H7 (cell line): ENCODE results near the gene TULP4. TPM values are rescaled to one million over a fixed set of nuclear protein-coding genes. Genes with fewer than 3 reads are reported as not detected.
"Not testable (repeated sequence)": the region's sequence is repeated elsewhere in the genome, so short reads cannot be mapped to it uniquely, and the experiment has no call there.

Experiments used
- DNase-seq: peaks from one replicate; pipeline ENCODE4 v3.0.0; 2012
- H3K27me3 ChIP-seq: 2 replicates; pipeline ENCODE4 v1.6.0; 2011; ENCODE audit warnings: mild to moderate bottlenecking, low read length; ENCODE audit not compliant: control insufficient read depth, insufficient read depth
- H3K36me3 ChIP-seq: replicated peaks from 2 replicates; pipeline ENCODE4 v1.5.1; 2011; ENCODE audit warnings: low read length; ENCODE audit not compliant: control insufficient read depth, insufficient read depth
- H3K4me3 ChIP-seq: 2 replicates; pipeline ENCODE4 v1.5.1; 2011; ENCODE audit warnings: low read depth, mild to moderate bottlenecking, control low read depth, low read length, moderate library complexity; ENCODE audit not compliant: insufficient read depth
- total RNA-seq: library from RNA; depleted of rRNA; stranded (reverse); fragments of >200 nt; shearing (Covaris generic); gene quantifications from 2 replicates; pipeline ENCODE4 v1.2.3, GENCODE V29; 2014

TULP4 gene
- total RNA-seq, 1 experiment from 2014 or later, result 31.4 TPM

DNA sequence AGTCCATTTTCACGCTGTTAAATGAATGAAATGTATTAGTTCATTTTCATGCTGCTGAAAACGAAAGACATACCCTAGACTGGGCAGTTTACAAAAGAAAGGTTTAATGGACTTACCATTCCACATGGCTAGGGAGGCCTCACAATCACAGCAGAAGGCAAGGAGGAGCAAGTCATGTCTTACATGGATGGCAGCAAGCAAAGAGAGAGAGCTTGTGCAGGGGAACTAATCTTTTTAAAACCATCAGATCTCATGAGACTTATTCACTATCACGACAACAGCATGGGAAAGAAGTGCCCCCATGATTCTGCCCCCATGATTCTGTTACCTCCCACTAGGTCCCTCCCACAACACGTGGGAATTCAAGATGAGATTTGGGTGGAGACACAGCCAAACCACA, 79.7 kb downstream of the TULP4 start:
- not testable (repeated sequence) for H3K4me3 ChIP-seq, H3K36me3 ChIP-seq, H3K27me3 ChIP-seq, DNase-seq

GRCh38 chr6:158396136-158396535, 83.9 kb downstream of the TULP4 start:
- DNase-seq, result no peak
- H3K4me3 ChIP-seq, result no peak overlapping the region
- no peaks in the 10 kb centered on the region for H3K36me3 ChIP-seq
- H3K27me3 ChIP-seq, result no peaks in the 10 kb centered on the region

DNA sequence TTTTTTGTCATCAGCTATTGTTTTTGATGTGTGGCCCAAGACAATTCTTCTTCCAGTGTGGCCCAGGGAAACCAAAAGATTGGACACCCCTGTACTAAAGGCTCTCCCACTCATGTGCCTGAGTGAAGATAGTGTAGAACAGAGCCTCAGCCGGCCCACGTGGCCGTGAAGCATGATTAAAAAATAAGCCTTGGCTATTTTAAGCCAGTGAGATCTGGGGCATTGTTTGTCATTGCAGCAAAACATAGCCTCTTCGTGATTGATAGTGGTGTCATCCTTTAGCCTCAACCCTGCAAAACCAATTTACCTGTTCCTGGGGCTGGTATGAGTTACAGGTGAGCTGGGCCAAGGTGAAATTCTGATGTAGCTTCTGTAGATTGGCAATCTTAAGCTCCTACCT, 85.3 kb downstream of the TULP4 start:
- DNase-seq, result no peak
- Histone ChIP-seq H3K27me3 (no peaks in the 10 kb centered on the region), H3K36me3 (no peaks in the 10 kb centered on the region), H3K4me3 (no peak overlapping the region)

DNA sequence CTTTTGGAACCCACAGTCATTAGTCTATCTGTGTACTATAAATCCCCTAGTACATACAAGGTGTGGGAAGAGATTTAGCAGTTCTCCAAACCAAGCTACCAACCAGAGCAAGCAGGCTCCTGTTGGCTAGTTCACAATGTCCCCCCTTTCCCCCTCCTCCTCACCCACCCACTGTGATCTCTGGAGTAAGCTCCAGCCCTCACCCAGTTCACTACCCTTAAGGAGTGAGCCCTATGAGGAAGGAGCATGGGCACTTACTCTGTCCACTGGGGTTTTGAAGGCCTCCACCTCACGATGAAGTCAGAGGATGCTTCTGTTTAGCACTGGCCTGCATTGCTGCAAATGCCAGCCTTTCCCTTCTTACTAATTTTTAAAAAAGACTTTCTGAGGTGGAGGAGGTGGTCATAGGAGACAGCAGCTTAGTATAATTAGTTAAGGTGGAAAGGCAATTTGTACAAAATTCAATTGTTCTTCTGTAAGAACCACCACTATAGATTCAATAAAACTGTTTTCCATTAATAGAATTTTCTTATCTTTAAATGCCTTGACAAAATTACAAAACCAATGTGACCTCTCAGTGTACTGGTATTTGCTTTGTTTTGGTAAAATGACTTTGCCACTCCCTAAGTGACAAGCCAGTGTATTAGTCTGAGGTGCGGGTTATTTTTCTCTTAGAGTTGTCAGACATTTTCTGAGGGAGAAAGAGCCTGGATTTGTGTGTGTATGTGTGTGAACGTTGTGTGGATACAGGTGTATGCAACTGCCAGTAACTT, 86.2 kb downstream of the TULP4 start:
- H3K36me3 ChIP-seq, result no peaks in the 10 kb centered on the region

DNA sequence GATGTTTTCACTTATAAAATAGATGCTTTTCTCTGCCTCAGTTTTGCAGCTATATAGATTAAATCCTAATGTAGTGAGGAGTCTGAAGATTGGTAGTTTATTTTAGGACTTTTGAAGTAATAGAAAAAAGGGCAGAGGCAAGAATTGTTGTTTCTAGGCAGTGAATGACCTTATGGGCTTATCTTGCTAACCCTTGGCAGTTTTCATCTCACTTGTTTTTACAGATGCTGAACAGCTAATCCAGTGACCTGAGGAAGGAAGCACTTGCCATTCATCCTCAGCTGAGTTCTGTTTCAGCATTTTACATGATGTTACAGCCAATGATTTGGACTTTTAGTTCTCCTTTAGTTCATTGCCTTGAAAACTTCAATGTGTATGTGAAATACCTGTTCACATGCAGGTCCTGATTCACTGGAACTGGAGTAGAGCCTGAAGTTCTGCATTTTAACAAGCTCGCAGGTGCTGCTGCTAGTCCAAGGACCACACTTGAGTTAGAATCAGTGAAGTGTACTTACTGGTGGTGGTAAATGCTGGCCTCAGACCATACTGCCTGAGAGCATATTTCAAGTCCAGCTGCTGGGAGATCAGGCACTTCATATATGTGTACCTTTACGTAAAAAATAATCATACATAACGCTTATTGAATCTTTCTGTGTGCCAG, 86.9 kb downstream of the TULP4 start:
- Histone ChIP-seq H3K36me3 (no peaks in the 10 kb centered on the region), H3K4me3 (no peak overlapping the region), H3K27me3 (no peaks in the 10 kb centered on the region)
- DNase-seq, result no peak

More for the DNA sequence above, 86.2 kb downstream of the TULP4 start:
- DNase-seq, result peak; percentile 41
- no peak overlapping the region for H3K4me3 ChIP-seq
- H3K27me3 ChIP-seq, result no peaks in the 10 kb centered on the region

DNA sequence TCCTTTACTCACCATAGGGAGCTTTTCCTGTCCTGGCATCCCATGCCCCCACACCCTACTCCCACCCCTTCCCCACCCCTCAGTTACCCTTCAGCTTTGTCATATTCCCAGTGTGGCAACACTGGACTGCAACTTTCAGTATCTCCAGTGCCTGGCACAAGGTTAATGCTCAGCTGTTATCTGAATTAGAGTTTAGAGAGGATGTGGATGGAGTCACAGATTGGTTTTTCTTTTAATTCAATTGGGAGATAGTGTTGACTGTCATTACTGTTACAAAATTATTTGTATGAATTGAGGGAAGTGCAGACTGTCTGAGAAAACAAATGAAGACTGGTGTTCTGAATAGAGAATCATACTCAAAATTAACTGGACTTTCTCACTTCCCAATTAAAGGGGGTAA, 89.9 kb downstream of the TULP4 start:
- no peak overlapping the region for H3K4me3 ChIP-seq
- no peak for DNase-seq
- no peaks in the 10 kb centered on the region for H3K36me3 ChIP-seq
- no peaks in the 10 kb centered on the region for H3K27me3 ChIP-seq

- DNase-seq, H3K4me3 ChIP-seq, H3K36me3 ChIP-seq, H3K27me3 ChIP-seq: not testable (repeated sequence)
Measured at GRCh38 chr6:158405321-158405831, 93.1 kb downstream of the TULP4 start.

- DNase-seq, result no peak
- H3K36me3 ChIP-seq, result no peaks in the 10 kb centered on the region
- no peaks in the 10 kb centered on the region for H3K27me3 ChIP-seq
- no peak overlapping the region for H3K4me3 ChIP-seq
Measured at GRCh38 chr6:158405933-158406332, 93.7 kb downstream of the TULP4 start.

DNA sequence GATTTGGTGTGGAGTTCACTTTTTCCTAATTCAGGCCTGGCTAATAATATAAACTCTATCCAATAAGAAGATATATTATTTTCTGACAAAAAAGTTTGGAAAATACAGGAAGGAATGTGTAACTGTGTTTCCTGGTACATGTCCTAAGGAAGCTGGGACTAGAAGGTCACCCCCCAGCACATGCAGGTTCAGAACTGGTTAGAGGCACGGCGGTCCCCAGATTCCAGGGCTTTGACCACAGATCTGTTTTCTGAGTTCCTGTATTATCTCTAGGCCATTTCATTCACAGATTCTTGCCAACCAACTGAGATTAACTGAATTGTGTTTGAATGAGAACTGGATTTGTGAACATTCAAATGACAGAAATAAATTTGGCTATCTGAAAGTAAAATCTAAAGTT, 94.5 kb downstream of the TULP4 start:
- no peaks in the 10 kb centered on the region for H3K36me3 ChIP-seq
- no peaks in the 10 kb centered on the region for H3K27me3 ChIP-seq
- DNase-seq, result no peak
- no peak overlapping the region for H3K4me3 ChIP-seq

DNA sequence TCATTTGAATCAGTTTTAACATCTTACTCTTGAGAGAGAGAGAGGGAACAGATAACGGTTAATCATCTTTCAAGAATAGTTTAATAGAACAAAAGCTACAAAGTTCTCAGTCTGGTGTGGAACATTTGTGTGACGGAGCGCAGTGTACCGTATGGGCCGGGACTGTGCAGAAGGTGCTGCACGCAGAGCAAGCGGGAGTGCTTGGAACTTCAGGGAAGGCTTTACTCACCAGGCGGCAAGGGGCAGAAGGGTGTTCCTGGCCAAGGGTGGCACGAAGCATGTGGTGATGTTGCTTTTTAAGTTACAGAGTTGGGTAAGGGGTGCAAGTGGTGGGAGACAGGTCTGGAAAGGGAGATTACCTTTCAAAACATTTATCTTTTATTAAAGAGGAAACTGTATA, 95.7 kb downstream of the TULP4 start:
- no peak for DNase-seq
- Histone ChIP-seq H3K27me3 (no peaks in the 10 kb centered on the region), H3K4me3 (no peak overlapping the region), H3K36me3 (no peaks in the 10 kb centered on the region)

- no peaks in the 10 kb centered on the region for H3K36me3 ChIP-seq
- DNase-seq, result peak; percentile 45
- no peak overlapping the region for H3K4me3 ChIP-seq
- no peaks in the 10 kb centered on the region for H3K27me3 ChIP-seq
Measured at GRCh38 chr6:158408552-158409130, 96.4 kb downstream of the TULP4 start.

GRCh38 chr6:158409451-158409850, 97.2 kb downstream of the TULP4 start:
- no peaks in the 10 kb centered on the region for H3K36me3 ChIP-seq
- H3K27me3 ChIP-seq, result no peaks in the 10 kb centered on the region
- no peak overlapping the region for H3K4me3 ChIP-seq
- DNase-seq, result no peak

DNA sequence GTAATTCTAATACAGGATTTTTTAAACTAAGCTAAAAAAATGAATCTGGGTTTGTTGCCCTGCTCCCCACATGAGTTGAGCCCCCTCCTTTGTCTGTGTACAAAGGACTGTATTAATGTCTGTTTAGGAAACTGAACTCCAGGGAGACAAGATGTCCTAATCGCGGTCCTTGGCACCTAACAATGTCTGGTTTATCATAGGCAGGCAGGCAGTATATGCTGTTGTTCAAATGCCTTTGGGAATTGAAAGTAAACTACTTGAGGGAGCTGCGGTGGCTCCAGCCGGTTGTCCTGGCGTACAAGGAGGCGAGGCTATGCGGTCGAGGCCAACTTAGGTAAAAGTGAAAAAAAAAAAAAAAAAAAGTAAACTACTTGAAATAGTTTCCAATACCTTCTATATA, 98.5 kb downstream of the TULP4 start:
- H3K4me3 ChIP-seq, result no peak overlapping the region
- H3K27me3 ChIP-seq, result no peaks in the 10 kb centered on the region
- H3K36me3 ChIP-seq, result no peaks in the 10 kb centered on the region
- DNase-seq, result no peak

GRCh38 chr6:158411998-158412397, 99.7 kb downstream of the TULP4 start:
- H3K36me3 ChIP-seq, result no peaks in the 10 kb centered on the region
- H3K4me3 ChIP-seq, result no peak overlapping the region
- peak; percentile 32 for DNase-seq
- no peaks in the 10 kb centered on the region for H3K27me3 ChIP-seq

DNA sequence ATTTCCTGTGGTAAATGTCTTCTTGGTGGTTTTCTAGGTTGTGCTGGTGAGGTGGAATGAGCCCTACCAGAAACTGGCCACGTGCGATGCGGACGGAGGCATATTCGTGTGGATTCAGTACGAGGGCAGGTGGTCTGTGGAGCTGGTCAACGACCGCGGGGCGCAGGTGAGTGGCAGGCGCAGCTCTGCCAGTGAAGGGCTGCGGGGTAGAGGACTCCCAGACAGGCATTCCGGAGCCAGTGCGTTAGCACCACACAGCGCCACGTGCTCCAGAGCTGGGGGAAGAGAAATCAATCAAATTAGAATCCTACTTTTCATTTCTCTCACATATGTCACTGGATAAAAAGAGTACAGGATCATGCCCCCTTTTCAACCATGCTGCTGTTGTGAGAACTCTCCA, 100.8 kb downstream of the TULP4 start:
- Histone ChIP-seq H3K36me3 (no peaks in the 10 kb centered on the region), H3K27me3 (no peaks in the 10 kb centered on the region), H3K4me3 (no peak overlapping the region)
- DNase-seq, result no peak
